ENCODE data around the gene CD80.
A peak's percentile ranks its signal among the peaks of the same experiment; 100 is the strongest.
"Not testable (repeated sequence)": the region's sequence is repeated elsewhere in the genome, so short reads cannot be mapped to it uniquely, and the experiment has no call there.

The CD80 gene

DNA sequence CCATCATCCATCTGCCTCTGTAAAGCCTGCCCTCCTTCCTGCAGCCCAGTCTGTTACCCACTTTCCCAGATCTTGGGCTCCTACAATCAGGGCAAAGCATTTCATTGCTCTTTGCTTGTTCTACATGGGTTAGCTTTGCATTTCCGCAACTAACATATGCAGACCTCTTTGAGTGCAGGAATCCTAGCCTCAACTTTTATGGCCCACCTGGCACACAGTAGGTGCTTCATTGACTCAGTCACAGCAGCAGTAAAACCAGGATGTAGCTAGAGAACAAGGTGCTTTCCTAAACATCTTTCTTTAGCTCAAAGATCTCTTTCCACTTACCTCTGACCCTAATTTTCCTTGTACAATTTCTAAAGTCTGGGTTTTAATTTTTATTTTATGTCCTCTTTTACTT lies 3.5 kb downstream of the CD80 start (continued):
- TF ChIP-seq, protein P1, sequence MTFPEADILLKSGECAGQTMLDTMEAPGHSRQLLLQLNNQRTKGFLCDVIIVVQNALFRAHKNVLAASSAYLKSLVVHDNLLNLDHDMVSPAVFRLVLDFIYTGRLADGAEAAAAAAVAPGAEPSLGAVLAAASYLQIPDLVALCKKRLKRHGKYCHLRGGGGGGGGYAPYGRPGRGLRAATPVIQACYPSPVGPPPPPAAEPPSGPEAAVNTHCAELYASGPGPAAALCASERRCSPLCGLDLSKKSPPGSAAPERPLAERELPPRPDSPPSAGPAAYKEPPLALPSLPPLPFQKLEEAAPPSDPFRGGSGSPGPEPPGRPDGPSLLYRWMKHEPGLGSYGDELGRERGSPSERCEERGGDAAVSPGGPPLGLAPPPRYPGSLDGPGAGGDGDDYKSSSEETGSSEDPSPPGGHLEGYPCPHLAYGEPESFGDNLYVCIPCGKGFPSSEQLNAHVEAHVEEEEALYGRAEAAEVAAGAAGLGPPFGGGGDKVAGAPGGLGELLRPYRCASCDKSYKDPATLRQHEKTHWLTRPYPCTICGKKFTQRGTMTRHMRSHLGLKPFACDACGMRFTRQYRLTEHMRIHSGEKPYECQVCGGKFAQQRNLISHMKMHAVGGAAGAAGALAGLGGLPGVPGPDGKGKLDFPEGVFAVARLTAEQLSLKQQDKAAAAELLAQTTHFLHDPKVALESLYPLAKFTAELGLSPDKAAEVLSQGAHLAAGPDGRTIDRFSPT (tag by site-specific recombination; IDR thresholded peaks at IDR 0.05): no peak
- TF ChIP-seq KLF1 (tag by site-specific recombination; IDR thresholded peaks at IDR 0.05) (no peak), SP3 (tag by site-specific recombination; IDR thresholded peaks at IDR 0.05) (no peak)

DNA sequence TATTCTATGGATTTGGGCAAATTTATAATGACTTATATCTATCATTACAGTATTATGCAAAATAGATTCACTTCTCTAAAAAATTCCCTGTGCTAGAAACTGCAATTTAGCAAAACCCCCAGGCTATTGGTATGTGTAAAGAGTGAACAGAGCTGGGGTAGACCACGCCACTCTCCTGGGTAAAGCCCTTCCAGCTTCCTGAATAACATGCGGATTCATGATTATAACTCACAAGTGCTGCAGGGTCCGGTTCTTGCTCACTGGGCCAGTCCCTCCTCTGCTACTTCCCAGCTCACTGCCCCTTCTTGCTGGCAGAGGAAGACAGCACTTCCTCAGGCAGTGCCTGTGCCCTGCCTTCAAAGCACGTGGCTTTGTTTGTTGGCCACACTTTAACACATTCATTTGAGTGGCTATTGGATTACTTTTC lies 4.1 kb downstream of the CD80 start:
- no peak overlapping the region for H3K27ac ChIP-seq (ENCODE audit: extremely low read depth, low read depth, low read length)
- TF ChIP-seq HOXA7 (CRISPR knock-in tag; IDR thresholded peaks at IDR 0.05; ENCODE audit: borderline replicate concordance) (no peak), MZF1 (tag by site-specific recombination; IDR thresholded peaks at IDR 0.05; ENCODE audit: borderline replicate concordance) (no peak), SCRT2 (tag by site-specific recombination; IDR thresholded peaks at IDR 0.05) (no peak), ZNF623 (tag by site-specific recombination; IDR thresholded peaks at IDR 0.05) (no peak), ZSCAN16 (tag by site-specific recombination; IDR thresholded peaks at IDR 0.05) (no peak), ZNF335 (tag by site-specific recombination; conservative IDR thresholded peaks at IDR 0.05) (no peak), ZNF549 (tag by site-specific recombination; IDR thresholded peaks at IDR 0.05) (no peak), SP3 (tag by site-specific recombination; IDR thresholded peaks at IDR 0.05) (no peak)
- H3K9me3 ChIP-seq (ENCODE audit: control insufficient read depth, insufficient read depth, low read depth, low read length): no peaks in the 10 kb centered on the region
- ChIA-PET POLR2A (no interaction called here), CTCF (no interaction called here)
- H3K4me3 ChIP-seq (ENCODE audit: low read depth, low read length): no peak overlapping the region
- no peaks in the 10 kb centered on the region for H3K36me3 ChIP-seq (ENCODE audit: control insufficient read depth in 2 of 2, insufficient read depth in 1 of 2, low read length in 2 of 2)
- H3K4me1 ChIP-seq (ENCODE audit: control insufficient read depth, insufficient read depth, low read length): no peaks in the 10 kb centered on the region

DNA sequence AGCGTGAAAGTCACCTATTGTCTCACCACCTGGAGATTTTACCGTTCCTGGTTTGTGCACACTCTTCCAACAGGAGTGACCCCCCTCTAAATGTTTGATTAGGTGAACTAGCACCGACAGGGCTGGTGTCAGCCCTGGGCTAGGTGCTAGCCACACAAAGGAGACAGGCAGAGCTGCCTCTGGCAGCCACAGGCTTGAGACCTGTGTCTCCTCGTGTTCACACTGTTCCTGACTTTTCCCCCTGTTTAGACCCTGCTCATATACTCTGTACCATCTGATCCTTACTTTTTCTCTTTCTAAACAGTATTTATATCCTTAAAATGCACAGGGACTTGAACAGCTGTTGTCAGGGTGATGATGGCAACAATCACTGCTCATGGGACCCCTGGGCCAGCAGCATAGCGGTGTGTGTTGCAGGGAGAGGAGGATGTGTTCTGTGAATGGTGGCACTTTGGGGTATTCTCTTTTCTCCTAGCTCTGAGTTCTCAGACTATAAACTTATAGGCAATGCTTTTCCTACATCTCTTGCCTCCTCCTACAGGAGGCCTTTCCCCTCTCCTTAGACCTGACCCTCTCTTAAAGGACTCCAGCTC lies 5.5 kb downstream of the CD80 start:
- Histone ChIP-seq H3K4me1 (ENCODE audit: control insufficient read depth, insufficient read depth, low read length) (no peaks in the 10 kb centered on the region), H3K4me3 (ENCODE audit: low read depth, low read length) (no peak overlapping the region), H3K36me3 (ENCODE audit: control insufficient read depth in 2 of 2, insufficient read depth in 1 of 2, low read length in 2 of 2) (no peaks in the 10 kb centered on the region), H3K9me3 (ENCODE audit: control insufficient read depth, insufficient read depth, low read depth, low read length) (no peaks in the 10 kb centered on the region), H3K27ac (ENCODE audit: extremely low read depth, low read depth, low read length) (no peak overlapping the region)
- CTCF ChIA-PET: no interaction called here
- TF ChIP-seq ZNF121 (tag by site-specific recombination; IDR thresholded peaks at IDR 0.05) (no peak), ZNF10 (tag by site-specific recombination; IDR thresholded peaks at IDR 0.05) (no peak), ZNF266 (tag by site-specific recombination; IDR thresholded peaks at IDR 0.05; ENCODE audit: low read depth) (no peak)
- POLR2A ChIA-PET: no interaction called here

DNA sequence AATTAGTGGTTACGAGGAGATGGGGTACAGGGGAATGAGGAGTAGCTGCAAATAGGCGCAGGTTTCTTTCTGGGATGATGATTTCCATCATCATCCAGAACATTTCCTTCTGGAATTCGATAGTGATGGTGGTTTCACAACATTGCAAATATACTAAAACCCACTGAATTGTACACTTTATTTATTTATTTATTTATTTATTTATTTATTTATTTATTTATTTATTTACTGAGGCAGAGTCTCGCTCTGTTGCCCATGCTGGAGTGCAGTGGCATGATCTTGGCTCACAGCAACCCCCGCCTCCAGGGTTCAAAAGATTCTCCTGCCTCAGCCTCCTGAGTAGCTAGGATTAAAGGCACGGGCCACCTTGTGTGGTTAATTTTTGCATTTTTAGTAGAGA lies 6.5 kb downstream of the CD80 start:
- H3K27ac ChIP-seq (ENCODE audit: extremely low read depth, low read depth, low read length); H3K9me3 ChIP-seq (ENCODE audit: control insufficient read depth, insufficient read depth, low read depth, low read length); H3K4me1 ChIP-seq (ENCODE audit: control insufficient read depth, insufficient read depth, low read length); POLR2A ChIA-PET; H3K36me3 ChIP-seq (ENCODE audit: control insufficient read depth in 2 of 2, insufficient read depth in 1 of 2, low read length in 2 of 2); CTCF ChIA-PET; H3K4me3 ChIP-seq (ENCODE audit: low read depth, low read length): not testable (repeated sequence)
- peak; percentile 67 for TF ChIP-seq ZNF426 (tag by site-specific recombination; IDR thresholded peaks at IDR 0.05)
- peak; percentile 51 for TF ChIP-seq ZNF623 (tag by site-specific recombination; IDR thresholded peaks at IDR 0.05)
- TF ChIP-seq ZNF433 (tag by site-specific recombination; IDR thresholded peaks at IDR 0.05; ENCODE audit: low read depth): peak; percentile 43; the same call in 1 of the 2 replicates
- peak; percentile 35; the same call in 1 of the 2 replicates for TF ChIP-seq ZBTB8A (tag by site-specific recombination; IDR thresholded peaks at IDR 0.05)
- TF ChIP-seq ZXDB (tag by site-specific recombination; IDR thresholded peaks at IDR 0.05): 0 out of 2 replicates have a peak, but pooled peaks have one; percentile 38
- TF ChIP-seq ZNF510 (tag by site-specific recombination; IDR thresholded peaks at IDR 0.05; ENCODE audit: insufficient replicate concordance): peak; percentile 29
- TF ChIP-seq, protein P2, sequence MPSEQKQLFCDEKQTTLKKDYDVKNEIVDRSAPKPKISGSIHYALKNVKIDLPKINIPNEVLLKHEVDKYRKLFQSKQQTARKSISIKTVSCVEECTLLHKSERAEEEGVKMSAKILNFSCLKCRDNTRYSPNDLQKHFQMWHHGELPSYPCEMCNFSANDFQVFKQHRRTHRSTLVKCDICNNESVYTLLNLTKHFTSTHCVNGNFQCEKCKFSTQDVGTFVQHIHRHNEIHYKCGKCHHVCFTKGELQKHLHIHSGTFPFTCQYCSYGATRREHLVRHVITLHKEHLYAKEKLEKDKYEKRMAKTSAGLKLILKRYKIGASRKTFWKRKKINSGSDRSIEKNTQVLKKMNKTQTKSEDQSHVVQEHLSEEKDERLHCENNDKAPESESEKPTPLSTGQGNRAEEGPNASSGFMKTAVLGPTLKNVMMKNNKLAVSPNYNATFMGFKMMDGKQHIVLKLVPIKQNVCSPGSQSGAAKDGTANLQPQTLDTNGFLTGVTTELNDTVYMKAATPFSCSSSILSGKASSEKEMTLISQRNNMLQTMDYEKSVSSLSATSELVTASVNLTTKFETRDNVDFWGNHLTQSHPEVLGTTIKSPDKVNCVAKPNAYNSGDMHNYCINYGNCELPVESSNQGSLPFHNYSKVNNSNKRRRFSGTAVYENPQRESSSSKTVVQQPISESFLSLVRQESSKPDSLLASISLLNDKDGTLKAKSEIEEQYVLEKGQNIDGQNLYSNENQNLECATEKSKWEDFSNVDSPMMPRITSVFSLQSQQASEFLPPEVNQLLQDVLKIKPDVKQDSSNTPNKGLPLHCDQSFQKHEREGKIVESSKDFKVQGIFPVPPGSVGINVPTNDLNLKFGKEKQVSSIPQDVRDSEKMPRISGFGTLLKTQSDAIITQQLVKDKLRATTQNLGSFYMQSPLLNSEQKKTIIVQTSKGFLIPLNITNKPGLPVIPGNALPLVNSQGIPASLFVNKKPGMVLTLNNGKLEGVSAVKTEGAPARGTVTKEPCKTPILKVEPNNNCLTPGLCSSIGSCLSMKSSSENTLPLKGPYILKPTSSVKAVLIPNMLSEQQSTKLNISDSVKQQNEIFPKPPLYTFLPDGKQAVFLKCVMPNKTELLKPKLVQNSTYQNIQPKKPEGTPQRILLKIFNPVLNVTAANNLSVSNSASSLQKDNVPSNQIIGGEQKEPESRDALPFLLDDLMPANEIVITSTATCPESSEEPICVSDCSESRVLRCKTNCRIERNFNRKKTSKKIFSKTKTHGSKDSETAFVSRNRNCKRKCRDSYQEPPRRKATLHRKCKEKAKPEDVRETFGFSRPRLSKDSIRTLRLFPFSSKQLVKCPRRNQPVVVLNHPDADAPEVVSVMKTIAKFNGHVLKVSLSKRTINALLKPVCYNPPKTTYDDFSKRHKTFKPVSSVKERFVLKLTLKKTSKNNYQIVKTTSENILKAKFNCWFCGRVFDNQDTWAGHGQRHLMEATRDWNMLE (tag by site-specific recombination; conservative IDR thresholded peaks at IDR 0.05; ENCODE audit: low read depth): peak; percentile 69; the same call in 1 of the 2 replicates
- peak; percentile 58 for TF ChIP-seq ZBTB11 (tag by site-specific recombination; conservative IDR thresholded peaks at IDR 0.05; ENCODE audit: low read depth)
